SU-DHL-6 (cell line): ENCODE results near the gene RNU1-2.

Experiments used
- H2AFZ ChIP-seq: fragments of 200-600 bp; sonication (generic); 2 replicates; pipeline ENCODE4 v1.6.1; 2014; ENCODE audit warnings: low read depth, mild to moderate bottlenecking, moderate library complexity, mixed read lengths, antibody characterized with exemption, low read length; ENCODE audit not compliant: severe bottlenecking
- H3F3A ChIP-seq: fragments of 200-600 bp; shearing (Covaris generic); 2 replicates; pipeline ENCODE4 v1.6.0; 2016; ENCODE audit warnings: antibody characterized with exemption, mild to moderate bottlenecking; ENCODE audit not compliant: insufficient read depth
- H3K27ac ChIP-seq: fragments of 200-600 bp; sonication (generic); 2 replicates; pipeline ENCODE4 v1.5.1; 2016; ENCODE audit warnings: low read depth, mild to moderate bottlenecking, low read length, moderate library complexity, mixed read lengths
- H3K27me3 ChIP-seq: fragments of 200-600 bp; sonication (generic), shearing (Covaris generic); 2 replicates; pipeline ENCODE4 v1.6.0; 2014; ENCODE audit warnings: mild to moderate bottlenecking, low read length
- H3K36me3 ChIP-seq: fragments of 200-600 bp; sonication (generic); 2 replicates; pipeline ENCODE4 v1.6.1; 2014; ENCODE audit warnings: mild to moderate bottlenecking, low read length, mixed read lengths
- H3K4me2 ChIP-seq: fragments of 300-600, 200-600 bp; shearing (Covaris generic), sonication (generic); 2 replicates; pipeline ENCODE4 v1.6.0; 2014; ENCODE audit warnings: low read length, low read depth, mild to moderate bottlenecking; ENCODE audit not compliant: poor library complexity, severe bottlenecking
- H3K4me3 ChIP-seq: fragments of 200-600 bp; sonication (generic); 2 replicates; pipeline ENCODE4 v1.5.1; 2014; ENCODE audit warnings: antibody characterized with exemption, low read length, mild to moderate bottlenecking, mixed read lengths; ENCODE audit not compliant: insufficient read depth, poor library complexity, severe bottlenecking
- H3K79me2 ChIP-seq: fragments of 200-600 bp; sonication (generic); 2 replicates; pipeline ENCODE4 v1.6.1; 2014; ENCODE audit warnings: mild to moderate bottlenecking, low read length, moderate library complexity; ENCODE audit not compliant: insufficient read depth
- H3K9ac ChIP-seq: fragments of 200-600 bp; sonication (generic); 2 replicates; pipeline ENCODE4 v1.7.0; 2014; ENCODE audit warnings: mild to moderate bottlenecking, low read length
- H3K9me2 ChIP-seq: fragments of 200-600 bp; sonication (generic); replicated peaks from 2 replicates; pipeline ENCODE4 v1.6.1; 2014; ENCODE audit warnings: low read length; ENCODE audit not compliant: insufficient read depth
- H3K9me3 ChIP-seq: fragments of 200-600 bp; sonication (generic); 2 replicates; pipeline ENCODE4 v1.6.1; 2014; ENCODE audit warnings: low read length, mixed read lengths; ENCODE audit not compliant: insufficient read depth
- H4K20me1 ChIP-seq: fragments of 200-600 bp; sonication (generic); 2 replicates; pipeline ENCODE4 v1.6.1; 2014; ENCODE audit warnings: low read depth, mild to moderate bottlenecking, antibody characterized with exemption, low read length, moderate library complexity, mixed read lengths
- EZH2phosphoT487 ChIP-seq: fragments of 200-600 bp; sonication (generic), shearing (Covaris generic); conservative IDR thresholded peaks from 2 replicates; pipeline ENCODE4 v1.6.1; 2018; ENCODE audit warnings: mild to moderate bottlenecking, antibody characterized with exemption, low read length, moderate library complexity, mixed read lengths
- TF ChIP-seq, protein P1 (sequence below): fragments of 200-600 bp; sonication (generic); IDR thresholded peaks from one replicate; pipeline ENCODE4 v1.5.1; 2017; ENCODE audit warnings: antibody characterized with exemption, mild to moderate bottlenecking, low read length, moderate library complexity; ENCODE audit not compliant: insufficient read depth, poor library complexity, severe bottlenecking

Gene RNU1-2

GRCh38 chr1:16924216-16924918 is 28.6 kb downstream of the RNU1-2 start:
- H3K4me3 ChIP-seq, result no peak overlapping the region
- H4K20me1 ChIP-seq, result no peaks in the 10 kb centered on the region
- H3K27me3 ChIP-seq, result no peaks in the 10 kb centered on the region
- H3K79me2 ChIP-seq, result no peaks in the 10 kb centered on the region
- H3K4me2 ChIP-seq, result no peak overlapping the region
- no peak overlapping the region for H3K27ac ChIP-seq
- no peak overlapping the region for H2AFZ ChIP-seq
- no peaks in the 10 kb centered on the region for H3K9me3 ChIP-seq
- H3K9me2 ChIP-seq, result no peaks in the 10 kb centered on the region
- no peak overlapping the region for H3K9ac ChIP-seq
- H3K36me3 ChIP-seq, result no peaks in the 10 kb centered on the region
- H3F3A ChIP-seq, result no peaks in the 10 kb centered on the region
- TF ChIP-seq, protein P1, sequence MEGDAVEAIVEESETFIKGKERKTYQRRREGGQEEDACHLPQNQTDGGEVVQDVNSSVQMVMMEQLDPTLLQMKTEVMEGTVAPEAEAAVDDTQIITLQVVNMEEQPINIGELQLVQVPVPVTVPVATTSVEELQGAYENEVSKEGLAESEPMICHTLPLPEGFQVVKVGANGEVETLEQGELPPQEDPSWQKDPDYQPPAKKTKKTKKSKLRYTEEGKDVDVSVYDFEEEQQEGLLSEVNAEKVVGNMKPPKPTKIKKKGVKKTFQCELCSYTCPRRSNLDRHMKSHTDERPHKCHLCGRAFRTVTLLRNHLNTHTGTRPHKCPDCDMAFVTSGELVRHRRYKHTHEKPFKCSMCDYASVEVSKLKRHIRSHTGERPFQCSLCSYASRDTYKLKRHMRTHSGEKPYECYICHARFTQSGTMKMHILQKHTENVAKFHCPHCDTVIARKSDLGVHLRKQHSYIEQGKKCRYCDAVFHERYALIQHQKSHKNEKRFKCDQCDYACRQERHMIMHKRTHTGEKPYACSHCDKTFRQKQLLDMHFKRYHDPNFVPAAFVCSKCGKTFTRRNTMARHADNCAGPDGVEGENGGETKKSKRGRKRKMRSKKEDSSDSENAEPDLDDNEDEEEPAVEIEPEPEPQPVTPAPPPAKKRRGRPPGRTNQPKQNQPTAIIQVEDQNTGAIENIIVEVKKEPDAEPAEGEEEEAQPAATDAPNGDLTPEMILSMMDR, result no peak
- no peak for TF ChIP-seq EZH2phosphoT487

DNA sequence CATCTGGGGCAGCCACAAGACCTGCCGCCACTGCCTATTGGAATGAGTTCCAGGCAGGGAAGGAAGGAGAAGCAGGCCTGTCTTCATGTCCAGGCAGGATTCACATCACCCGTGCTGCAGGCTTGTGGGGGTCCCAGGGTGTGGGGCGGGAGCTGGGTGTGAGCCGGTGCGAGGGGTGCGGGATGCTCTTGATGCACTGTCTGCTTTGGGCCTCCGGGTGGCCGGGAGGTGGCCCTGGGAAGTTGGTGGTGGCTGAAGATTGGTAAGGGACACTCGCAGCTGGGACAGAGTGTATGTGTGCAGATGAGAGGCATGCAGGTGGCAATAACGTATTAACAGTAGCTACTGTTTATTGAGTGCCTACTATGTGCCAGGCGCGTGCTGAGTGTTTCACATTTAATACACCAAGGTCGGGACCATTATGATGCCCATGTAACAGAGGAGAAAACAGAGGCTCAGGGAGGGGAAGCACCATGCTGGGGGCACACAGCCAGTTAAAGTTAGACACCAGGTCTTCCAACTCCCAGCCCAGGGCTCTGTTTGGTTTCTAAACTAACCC is 29.2 kb downstream of the RNU1-2 start:
- Histone ChIP-seq H3K4me2 (no peak overlapping the region), H3K4me3 (no peak overlapping the region), H3K9me2 (no peaks in the 10 kb centered on the region), H3K27me3 (no peaks in the 10 kb centered on the region), H2AFZ (no peak overlapping the region), H3K79me2 (no peaks in the 10 kb centered on the region), H3K36me3 (no peaks in the 10 kb centered on the region), H4K20me1 (no peaks in the 10 kb centered on the region), H3K9ac (no peak overlapping the region), H3F3A (no peaks in the 10 kb centered on the region), H3K27ac (no peak overlapping the region), H3K9me3 (no peaks in the 10 kb centered on the region)
- TF ChIP-seq, protein P1, result no peak
- TF ChIP-seq EZH2phosphoT487, result no peak

DNA sequence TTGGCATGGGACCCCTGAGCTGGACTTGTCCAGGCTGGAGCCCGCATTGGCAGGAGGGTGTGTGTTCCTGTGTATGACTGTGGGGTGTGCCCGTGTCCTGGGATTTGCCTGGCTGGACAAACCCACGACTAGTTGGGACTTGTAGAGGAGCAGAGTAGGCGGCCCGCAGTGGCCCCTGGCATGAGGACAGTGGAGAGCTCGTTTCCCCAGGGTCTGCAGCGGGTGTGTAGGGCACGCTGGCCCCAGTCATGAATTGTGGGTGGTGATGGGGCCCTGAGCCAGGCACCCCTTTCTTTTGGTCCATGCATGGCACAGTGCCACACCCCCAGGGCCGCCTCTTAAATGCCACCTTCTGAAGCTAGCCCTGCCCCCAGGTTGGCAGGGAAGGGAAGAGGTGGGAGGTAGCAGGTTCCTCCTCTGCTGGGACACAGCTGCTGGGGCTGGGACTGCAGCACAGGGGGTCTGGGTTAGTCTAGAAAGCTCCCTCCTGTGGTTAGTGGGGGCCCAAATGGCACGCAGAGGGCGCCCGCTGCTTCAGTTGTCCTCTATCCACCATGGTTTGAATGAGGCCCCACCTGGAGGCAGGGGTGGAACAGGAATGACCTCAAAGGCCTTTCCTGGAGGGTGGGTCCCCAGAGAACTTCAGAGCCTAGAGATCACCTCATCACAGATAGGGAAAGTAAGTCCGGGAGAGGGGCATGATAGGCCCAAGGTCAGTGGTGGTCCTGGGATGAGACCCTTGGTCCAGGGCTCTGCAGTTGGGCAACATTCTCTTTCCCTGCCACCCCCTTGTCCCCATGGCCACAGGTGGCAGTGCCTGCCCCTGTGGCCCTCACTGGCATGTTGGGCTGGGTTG is 30.1 kb downstream of the RNU1-2 start:
- TF ChIP-seq, protein P1, result no peak
- TF ChIP-seq EZH2phosphoT487, result no peak
- Histone ChIP-seq H3K27me3 (no peaks in the 10 kb centered on the region), H3K27ac (no peak overlapping the region), H3K4me3 (no peak overlapping the region), H4K20me1 (no peaks in the 10 kb centered on the region), H3K36me3 (no peaks in the 10 kb centered on the region), H3K9ac (no peak overlapping the region), H3K79me2 (no peaks in the 10 kb centered on the region), H3K4me2 (no peak overlapping the region), H3F3A (no peaks in the 10 kb centered on the region), H3K9me3 (no peaks in the 10 kb centered on the region), H3K9me2 (no peaks in the 10 kb centered on the region), H2AFZ (no peak overlapping the region)
